ENCODE measurements around the gene MTF1.

GRCh38 chr1:37809942-37810341 is 49.5 kb downstream of the MTF1 start:
- TF ChIP-seq POLR2AphosphoS5 (IDR thresholded peaks at IDR 0.05; ENCODE audit: low read depth, low read length) (no peak), TAF1 (IDR thresholded peaks at IDR 0.05; ENCODE audit: borderline replicate concordance, low read depth, low read length) (no peak), POLR2A (IDR thresholded peaks at IDR 0.05; ENCODE audit: low read depth, low read length) (no peak)

Measured in GM12892 (cell line).